ENCODE measurements around the gene DDX54.

DNA sequence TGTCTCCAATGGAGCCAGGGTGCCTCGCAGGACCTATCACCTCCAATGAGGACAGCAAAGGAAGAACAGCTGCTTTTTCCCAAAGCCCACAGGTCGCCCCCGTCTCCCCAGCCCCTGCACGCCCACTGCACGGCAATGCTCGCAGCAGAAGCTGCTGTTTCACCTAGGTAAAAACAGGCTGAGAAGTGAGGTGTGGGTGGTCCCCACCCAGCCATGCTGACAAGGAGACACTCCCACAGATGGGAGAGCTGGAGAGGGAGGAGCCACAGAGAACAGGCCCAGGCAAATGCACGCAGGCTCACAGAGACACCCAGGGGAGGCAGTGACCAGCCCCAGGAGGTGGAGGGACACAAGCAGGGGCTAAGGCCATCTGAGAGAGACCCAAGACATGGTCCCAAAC, 25.3 kb downstream of the DDX54 start:
- TF ChIP-seq, protein P1, sequence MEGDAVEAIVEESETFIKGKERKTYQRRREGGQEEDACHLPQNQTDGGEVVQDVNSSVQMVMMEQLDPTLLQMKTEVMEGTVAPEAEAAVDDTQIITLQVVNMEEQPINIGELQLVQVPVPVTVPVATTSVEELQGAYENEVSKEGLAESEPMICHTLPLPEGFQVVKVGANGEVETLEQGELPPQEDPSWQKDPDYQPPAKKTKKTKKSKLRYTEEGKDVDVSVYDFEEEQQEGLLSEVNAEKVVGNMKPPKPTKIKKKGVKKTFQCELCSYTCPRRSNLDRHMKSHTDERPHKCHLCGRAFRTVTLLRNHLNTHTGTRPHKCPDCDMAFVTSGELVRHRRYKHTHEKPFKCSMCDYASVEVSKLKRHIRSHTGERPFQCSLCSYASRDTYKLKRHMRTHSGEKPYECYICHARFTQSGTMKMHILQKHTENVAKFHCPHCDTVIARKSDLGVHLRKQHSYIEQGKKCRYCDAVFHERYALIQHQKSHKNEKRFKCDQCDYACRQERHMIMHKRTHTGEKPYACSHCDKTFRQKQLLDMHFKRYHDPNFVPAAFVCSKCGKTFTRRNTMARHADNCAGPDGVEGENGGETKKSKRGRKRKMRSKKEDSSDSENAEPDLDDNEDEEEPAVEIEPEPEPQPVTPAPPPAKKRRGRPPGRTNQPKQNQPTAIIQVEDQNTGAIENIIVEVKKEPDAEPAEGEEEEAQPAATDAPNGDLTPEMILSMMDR (IDR thresholded peaks at IDR 0.05), result no peak
- TF ChIP-seq POLR2A (IDR thresholded peaks at IDR 0.05), result no peak
